GM12878 (cell line): ENCODE results near the gene MGAT5. TPM values are rescaled to one million over a fixed set of nuclear protein-coding genes. Genes with fewer than 3 reads are reported as not detected.

Source experiments
- ATAC-seq: fragments of 200-7000 bp; cut with Tn5 transposase; 3 replicates; pipeline ENCODE4 v1.9.1; 2020; ENCODE audit warnings: mild to moderate bottlenecking, moderate library complexity
- BruUV-seq: library from RNA; stranded (reverse); fragments of 400-500 nt; replicated peaks from 2 replicates; lab custom pipeline; 2021; lab: Mats Ljungman, UMichigan
- CTCF ChIA-PET: fragments of 300-600 bp; sonication (Branson Sonifier 250); formaldehyde crosslinking; extraction: SDS; loops from one replicate; lab custom pipeline; 2021; ENCODE audit warnings: inconsistent platforms; lab: Yijun Ruan, JAX
- POLR2A ChIA-PET: fragments of 350-600 bp; formaldehyde crosslinking; extraction: SDS; loops from one replicate; lab custom pipeline; 2021; ENCODE audit warnings: inconsistent platforms; lab: Charles Lee
- RAD21 ChIA-PET: fragments of 300-600 bp; sonication (Branson Sonifier 250); formaldehyde crosslinking; loops from one replicate; lab custom pipeline; 2023; ENCODE audit warnings: antibody characterized with exemption; ENCODE audit not compliant: unreplicated experiment; lab: Charles Lee
- SMC1A ChIA-PET: fragments of 300-600 bp; sonication (Branson Sonifier 250); formaldehyde crosslinking; loops from one replicate; lab custom pipeline; 2023; ENCODE audit not compliant: unreplicated experiment, uncharacterized antibody; lab: Charles Lee
- DNase-seq: peaks from one replicate; pipeline ENCODE4 v3.0.0-alpha.2; 2011; ENCODE audit warnings: low read depth, low spot score
- FAIRE-seq: peaks from 3 replicates; lab custom pipeline; 2011; peaks lifted over from hg19 to GRCh38; lab: Jason Lieb, UNC
- H2AFZ ChIP-seq: 2 replicates; pipeline ENCODE4 v1.6.0; 2011; ENCODE audit warnings: low read depth, low read length, control low read depth; ENCODE audit not compliant: control insufficient read depth
- H3K27ac ChIP-seq: 2 replicates; pipeline ENCODE4 v1.5.1; 2011; ENCODE audit warnings: control low read depth; ENCODE audit not compliant: control insufficient read depth, insufficient read depth
- H3K27me3 ChIP-seq, 2 experiments: replicated peaks in 1 of 2; 2 replicates each; pipeline versions ENCODE4 v1.6.0 to v1.6.1; 2011; ENCODE audit warnings: low read length in 1 of 2; ENCODE audit not compliant: control insufficient read depth in 2 of 2, insufficient read depth in 2 of 2
- H3K36me3 ChIP-seq, 2 experiments: 2 replicates each; pipeline ENCODE4 v1.5.1; 2011; ENCODE audit warnings: low read length in 1 of 2; ENCODE audit not compliant: control insufficient read depth in 2 of 2, insufficient read depth in 2 of 2
- H3K4me1 ChIP-seq: 2 replicates; pipeline ENCODE4 v1.6.1; 2011; ENCODE audit warnings: mild to moderate bottlenecking, low read length, moderate library complexity, mixed read lengths; ENCODE audit not compliant: control insufficient read depth, insufficient read depth
- H3K4me2 ChIP-seq: 2 replicates; pipeline ENCODE4 v1.6.0; 2011; ENCODE audit warnings: control low read depth; ENCODE audit not compliant: control insufficient read depth, insufficient read depth
- H3K4me3 ChIP-seq: fragments of 200-600 bp; sonication (generic); 2 replicates; pipeline ENCODE4 v1.5.1; 2016
- H3K79me2 ChIP-seq: 2 replicates; pipeline ENCODE4 v1.6.0; 2011; ENCODE audit warnings: low read length; ENCODE audit not compliant: control insufficient read depth, insufficient read depth
- H3K9ac ChIP-seq: 2 replicates; pipeline ENCODE4 v1.8.0; 2011; ENCODE audit warnings: low read length, control low read depth, mixed read lengths; ENCODE audit not compliant: control insufficient read depth, insufficient read depth
- H3K9me3 ChIP-seq: replicated peaks from 3 replicates; pipeline ENCODE4 v1.5.1; 2011; ENCODE audit warnings: mild to moderate bottlenecking, low read length; ENCODE audit not compliant: control insufficient read depth, insufficient read depth
- H4K20me1 ChIP-seq: 2 replicates; pipeline ENCODE4 v1.6.0; 2011; ENCODE audit not compliant: control insufficient read depth, insufficient read depth
- ASH2L ChIP-seq: fragments of 300-600, 200-600 bp; sonication (generic); IDR thresholded peaks from 2 replicates; pipeline ENCODE4 v1.6.1; 2017; ENCODE audit warnings: low read depth, mild to moderate bottlenecking, borderline replicate concordance
- ATF3 ChIP-seq: IDR thresholded peaks from 2 replicates; pipeline ENCODE4 v1.6.1; 2011; ENCODE audit warnings: low read depth, mild to moderate bottlenecking, low read length, moderate library complexity, borderline replicate concordance; ENCODE audit errors: extremely low read depth
- BCL3 ChIP-seq: IDR thresholded peaks from 2 replicates; pipeline ENCODE4 v1.6.1; 2011; ENCODE audit warnings: borderline replicate concordance, low read depth, mild to moderate bottlenecking, moderate library complexity, low read length; ENCODE audit not compliant: insufficient read depth, poor library complexity, severe bottlenecking
- CBFB ChIP-seq: IDR thresholded peaks from 2 replicates; pipeline ENCODE4 v1.6.1; 2016; ENCODE audit warnings: antibody characterized with exemption, low read depth
- CREB1 ChIP-seq: IDR thresholded peaks from 2 replicates; pipeline ENCODE4 v1.6.1; 2012; ENCODE audit warnings: low read depth, mild to moderate bottlenecking, inconsistent platforms
- EP300 ChIP-seq, 2 experiments: fragments of 150-350 bp in 1 of 2; IDR thresholded peaks; 2 replicates each; pipeline ENCODE4 v1.6.1; 2011 to 2012; ENCODE audit warnings: low read depth in 2 of 2, low read length in 2 of 2, borderline replicate concordance in 1 of 2, improper control_type of control experiment in 1 of 2, inconsistent platforms in 1 of 2; ENCODE audit not compliant: control insufficient read depth in 1 of 2
- KAT2A ChIP-seq: conservative IDR thresholded peaks from 2 replicates; pipeline ENCODE4 v1.6.1; 2011; ENCODE audit warnings: low read depth, low read length; ENCODE audit not compliant: control insufficient read depth
- MAX ChIP-seq: IDR thresholded peaks from 2 replicates; pipeline ENCODE4 v1.6.1; 2012; ENCODE audit warnings: low read depth, low read length, improper control_type of control experiment
- MTA2 ChIP-seq: fragments of 450-650 bp; IDR thresholded peaks from 2 replicates; pipeline ENCODE4 v1.6.1; 2016; ENCODE audit warnings: low read depth, mild to moderate bottlenecking, moderate library complexity
- MXI1 ChIP-seq: fragments of 150-350 bp; IDR thresholded peaks from 2 replicates; pipeline ENCODE4 v1.6.1; 2011; ENCODE audit warnings: low read depth, mild to moderate bottlenecking, inconsistent platforms, low read length, improper control_type of control experiment
- NFXL1 ChIP-seq: fragments of 450-650 bp; IDR thresholded peaks from 2 replicates; pipeline ENCODE4 v1.6.1; 2017; ENCODE audit warnings: antibody characterized with exemption, mild to moderate bottlenecking, borderline replicate concordance
- NRF1 ChIP-seq: conservative IDR thresholded peaks from 2 replicates; pipeline ENCODE4 v1.6.1; 2011; ENCODE audit warnings: mild to moderate bottlenecking, low read depth, low read length, improper control_type of control experiment
- PAX8 ChIP-seq: fragments of 450-650 bp; IDR thresholded peaks from 2 replicates; pipeline ENCODE4 v1.6.1; 2017; ENCODE audit warnings: mild to moderate bottlenecking, moderate library complexity
- RUNX3 ChIP-seq: IDR thresholded peaks from 2 replicates; pipeline ENCODE4 v1.6.1; 2012; ENCODE audit warnings: low read length, inconsistent platforms
- TCF7 ChIP-seq: IDR thresholded peaks from 2 replicates; pipeline ENCODE4 v1.6.1; 2014; ENCODE audit warnings: antibody characterized with exemption, borderline replicate concordance
- WRNIP1 ChIP-seq: IDR thresholded peaks from 2 replicates; pipeline ENCODE4 v1.6.1; 2011; ENCODE audit warnings: low read depth, low read length, improper control_type of control experiment, borderline replicate concordance
- ZBTB4 ChIP-seq: fragments of 450-650 bp; formaldehyde crosslinking; IDR thresholded peaks from 2 replicates; pipeline ENCODE4 v1.4.0; 2022; ENCODE audit warnings: mild to moderate bottlenecking, moderate library complexity
- ZNF24 ChIP-seq: fragments of 450-650 bp; IDR thresholded peaks from 2 replicates; pipeline ENCODE4 v1.6.1; 2017; ENCODE audit warnings: antibody characterized with exemption, mild to moderate bottlenecking
- WGBS: methylation state at CpG from one replicate; pipeline ENCODE4 v1.1.6; 2016; ENCODE audit warnings: low lambda C conversion rate; ENCODE audit not compliant: insufficient replicate concordance, insufficient coverage; ENCODE audit errors: missing lambda C conversion rate; 5-methylcytosine and 5-hydroxymethylcytosine counted together
- in situ Hi-C: fragments of 300-500 bp; cut with MboI; formaldehyde crosslinking; loops from 9 replicates; pipeline ENCODE4 v1.14.3; 2018; ENCODE audit warnings: mixed read lengths
- intact Hi-C: fragments of 100-400 bp; cut with micrococcal nuclease; formaldehyde crosslinking; loops from one replicate; pipeline ENCODE4 v1.14.2; 2022; ENCODE audit not compliant: unreplicated experiment
- polyA plus RNA-seq, 11 experiments: library from polyadenylated mRNA; depleted of rRNA in 4 of 11; unstranded in 6 of 11; stranded (reverse) in 5 of 11; fragments of >200 nt; fragmentation: Nextera tagmentation in 4 of 11; fragmentation: Illumina TruSeq in 1 of 11; extraction: Ambion mirVana in 4 of 11; extraction: Trizol in 1 of 11; gene quantifications; 1 replicate in 1 of 11; 2 replicates in 10 of 11; pipeline versions ENCODE4 v1.2.1 to v1.2.3, GENCODE V29; 2011 to 2016; ENCODE audit warnings: inconsistent platforms in 2 of 11, missing spikeins in 2 of 11, low read depth in 1 of 11
- total RNA-seq, 4 experiments: library from RNA; depleted of rRNA in 3 of 4; stranded (reverse); fragments of >200 nt in 3 of 4; fragmentation: Illumina TruSeq in 1 of 4; extraction: Trizol in 1 of 4; gene quantifications; 2 replicates each; pipeline versions ENCODE4 v1.2.1 to v1.2.3, GENCODE V29; 2013 to 2021

MGAT5 gene
- total and polyA plus RNA-seq, 10 of the 15 experiments (the other 5 are each of a cell fraction or from before 2014, with no cell fraction given) = 4.9 to 104 (median 36.2) TPM

- Histone ChIP-seq H3K27me3 (no peaks in the 10 kb centered on the region), H3K79me2 (peaks cover 85% of the 10 kb centered on the region), H4K20me1 (no peaks in the 10 kb centered on the region), H2AFZ (no peak overlapping the region; the same call in 1 of the 2 replicates), H3K27ac (peak overlapping the region; percentile 70), H3K4me2 (peak overlapping the region; percentile 78), H3K4me1 (peaks cover 38% of the 10 kb centered on the region), H3K9ac (peak overlapping the region; percentile 20; the same call in 1 of the 2 replicates), H3K4me3 (no peak overlapping the region), H3K9me3 (no peaks in the 10 kb centered on the region; the same call in 2 of the 3 replicates), H3K36me3 (no peaks in the 10 kb centered on the region; a peak in 3 of 4 replicates)
- FAIRE-seq (no peak), DNase-seq (no peak), ATAC-seq (peak; percentile 46)
- ChIA-PET POLR2A (interaction anchor here (1.1 to 1.4 kb wide), 2 partner anchors 11 to 95 kb away, joined by 3 to 4 read pairs; no protein-coding TSS in a partner anchor), SMC1A (interaction anchor here (0.9 to 2.2 kb wide), 4 partner anchors 12 to 98 kb away, joined by 3 to 9 read pairs (median 3); no protein-coding TSS in a partner anchor), CTCF (interaction anchor here (0.6 to 6.7 kb wide), 4 partner anchors 12 to 101 kb away, joined by 3 to 62 read pairs (median 6); no protein-coding TSS in a partner anchor), RAD21 (interaction anchor here (0.7 to 3.7 kb wide), 6 partner anchors 12 to 193 kb away, joined by 3 to 23 read pairs (median 4); no protein-coding TSS in a partner anchor)
- 36% methylated on average over 9 of the region's 9 CpGs for WGBS
- no TSS peak for BruUV-seq
- intact Hi-C loops (no loop called here), in situ Hi-C loops (no loop called here)
- TF ChIP-seq MAX (no peak), ZBTB4 (CRISPR knock-in tag) (no peak), KAT2A (no peak), MTA2 (peak; percentile 30; the same call in 1 of the 2 replicates), NRF1 (no peak), EP300 (IDR thresholded peaks at IDR 0.05; ENCODE audit: borderline replicate concordance in 1 of 2, control insufficient read depth in 1 of 2, low read depth in 2 of 2, low read length in 2 of 2) (no peak), MXI1 (no peak), BCL3 (no peak), CREB1 (no peak), PAX8 (no peak), CBFB (no peak), ZNF24 (no peak), ATF3 (no peak), ASH2L (no peak), TCF7 (no peak), NFXL1 (no peak), WRNIP1 (no peak), RUNX3 (peak; percentile 52; the same call in 1 of the 2 replicates)
Measured at GRCh38 chr2:134218930-134219658, 34.8 kb upstream of the MGAT5 start.
